Central memory CD8-positive, alpha-beta T cell (primary cell): ENCODE results near the gene POLR2M.
A peak's percentile ranks its signal among the peaks of the same experiment; 100 is the strongest.

Source experiments
- ATAC-seq: fragments of 150-1000 bp; cut with Tn5 transposase; replicated peaks from 2 replicates; pipeline ENCODE4 v1.10.0; 2022; ENCODE audit warnings: mild to moderate bottlenecking, moderate FRiP score, moderate number of reproducible peaks; ENCODE audit not compliant: poor library complexity, severe bottlenecking; ENCODE audit errors: extremely low read depth
- DNase-seq, 2 donors: peaks; one replicate each; pipeline ENCODE4 v3.0.0; 2021; ENCODE audit warnings: low spot score in 2 of 2
- H3K27ac Mint-ChIP-seq: one replicate; pipeline ENCODE4 v1.8.0; 2022; ENCODE audit warnings: low read depth, mild to moderate bottlenecking, moderate library complexity, mixed read lengths
- H3K27me3 Mint-ChIP-seq: one replicate; pipeline ENCODE4 v1.8.0; 2022; ENCODE audit warnings: mixed read lengths
- H3K36me3 Mint-ChIP-seq: one replicate; pipeline ENCODE4 v1.8.0; 2022; ENCODE audit warnings: mild to moderate bottlenecking, moderate library complexity, mixed read lengths; ENCODE audit not compliant: insufficient read depth
- H3K4me1 Mint-ChIP-seq: one replicate; pipeline ENCODE4 v1.8.0; 2022; ENCODE audit warnings: mixed read lengths
- H3K4me3 Mint-ChIP-seq: one replicate; pipeline ENCODE4 v1.8.0; 2022; ENCODE audit warnings: mild to moderate bottlenecking, moderate library complexity, mixed read lengths
- H3K9me3 Mint-ChIP-seq: one replicate; pipeline ENCODE4 v1.8.0; 2022; ENCODE audit warnings: mixed read lengths

The POLR2M gene

GRCh38 chr15:57706405-57707209 lies at the start of gene POLR2M:
TSS of gene POLR2M (plus strand) at chr15:57706714. CDS start at chr15:57706843, 129 bp downstream.
- peaks cover 36% of the 10 kb centered on the region for H3K36me3 Mint-ChIP-seq
- H3K4me1 Mint-ChIP-seq = peaks cover 56% of the 10 kb centered on the region
- peak within 1 kb of the TSS; percentile 79 for H3K4me3 Mint-ChIP-seq
- peak within 1 kb of the TSS; percentile 87 for H3K27ac Mint-ChIP-seq
- peaks cover 10% of the 10 kb centered on the region for H3K27me3 Mint-ChIP-seq
- DNase-seq (peak; percentile 83 to 92), ATAC-seq (peak; percentile 91)
- H3K9me3 Mint-ChIP-seq = no peaks in the 10 kb centered on the region

GRCh38 chr15:57657619-57658018 lies 48.9 kb upstream of the POLR2M start:
- Mint-ChIP-seq H3K4me3 (no peak overlapping the region), H3K4me1 (no peaks in the 10 kb centered on the region), H3K27ac (no peak overlapping the region), H3K27me3 (peaks cover 35% of the 10 kb centered on the region), H3K9me3 (no peaks in the 10 kb centered on the region), H3K36me3 (peaks cover 1% of the 10 kb centered on the region)
- ATAC-seq (no peak), DNase-seq (no peak)

GRCh38 chr15:57662091-57662744 lies 44.3 kb upstream of the POLR2M start:
- DNase-seq (no peak), ATAC-seq (no peak)
- H3K4me1 Mint-ChIP-seq = no peaks in the 10 kb centered on the region
- peaks cover 31% of the 10 kb centered on the region for H3K27me3 Mint-ChIP-seq
- H3K4me3 Mint-ChIP-seq = no peak overlapping the region
- H3K27ac Mint-ChIP-seq = no peak overlapping the region
- H3K36me3 Mint-ChIP-seq = no peaks in the 10 kb centered on the region
- H3K9me3 Mint-ChIP-seq = no peaks in the 10 kb centered on the region

GRCh38 chr15:57662802-57663201 lies 43.7 kb upstream of the POLR2M start:
- H3K27ac Mint-ChIP-seq = no peak overlapping the region
- H3K4me1 Mint-ChIP-seq = no peaks in the 10 kb centered on the region
- DNase-seq = no peak
- H3K4me3 Mint-ChIP-seq = no peak overlapping the region
- ATAC-seq = no peak
- no peaks in the 10 kb centered on the region for H3K36me3 Mint-ChIP-seq
- peaks cover 37% of the 10 kb centered on the region for H3K27me3 Mint-ChIP-seq
- H3K9me3 Mint-ChIP-seq = no peaks in the 10 kb centered on the region

- Mint-ChIP-seq H3K4me3 (no peak overlapping the region), H3K36me3 (no peaks in the 10 kb centered on the region)
Measured at GRCh38 chr15:57663262-57663661, 43.3 kb upstream of the POLR2M start.

GRCh38 chr15:57665194-57665593 lies 41.3 kb upstream of the POLR2M start:
- ATAC-seq = no peak

More at GRCh38 chr15:57663262-57663661, 43.3 kb upstream of the POLR2M start:
- ATAC-seq (no peak), DNase-seq (no peak)
- Mint-ChIP-seq H3K27me3 (peaks cover 38% of the 10 kb centered on the region), H3K27ac (no peak overlapping the region), H3K9me3 (no peaks in the 10 kb centered on the region), H3K4me1 (no peaks in the 10 kb centered on the region)

GRCh38 chr15:57665939-57666338 lies 40.6 kb upstream of the POLR2M start:
- no peak overlapping the region for H3K4me3 Mint-ChIP-seq
- H3K27me3 Mint-ChIP-seq = peaks cover 48% of the 10 kb centered on the region
- no peak for DNase-seq
- ATAC-seq = no peak
- H3K27ac Mint-ChIP-seq = no peak overlapping the region
- no peaks in the 10 kb centered on the region for H3K9me3 Mint-ChIP-seq
- no peaks in the 10 kb centered on the region for H3K4me1 Mint-ChIP-seq
- H3K36me3 Mint-ChIP-seq = no peaks in the 10 kb centered on the region

More at GRCh38 chr15:57665194-57665593, 41.3 kb upstream of the POLR2M start:
- Mint-ChIP-seq H3K27ac (no peak overlapping the region), H3K27me3 (peaks cover 41% of the 10 kb centered on the region), H3K36me3 (no peaks in the 10 kb centered on the region), H3K4me3 (no peak overlapping the region), H3K9me3 (no peaks in the 10 kb centered on the region), H3K4me1 (no peaks in the 10 kb centered on the region)
- DNase-seq = no peak

- no peak for ATAC-seq
Measured at GRCh38 chr15:57667171-57667849, 39.2 kb upstream of the POLR2M start.

GRCh38 chr15:57668016-57668415 lies 38.5 kb upstream of the POLR2M start:
- H3K4me1 Mint-ChIP-seq = no peaks in the 10 kb centered on the region
- peaks cover 57% of the 10 kb centered on the region for H3K27me3 Mint-ChIP-seq
- DNase-seq (no peak), ATAC-seq (no peak)
- H3K27ac Mint-ChIP-seq = no peak overlapping the region
- no peaks in the 10 kb centered on the region for H3K9me3 Mint-ChIP-seq
- H3K36me3 Mint-ChIP-seq = no peaks in the 10 kb centered on the region
- H3K4me3 Mint-ChIP-seq = no peak overlapping the region

More at GRCh38 chr15:57667171-57667849, 39.2 kb upstream of the POLR2M start:
- Mint-ChIP-seq H3K4me3 (no peak overlapping the region), H3K9me3 (no peaks in the 10 kb centered on the region), H3K4me1 (no peaks in the 10 kb centered on the region), H3K27ac (no peak overlapping the region), H3K27me3 (peaks cover 53% of the 10 kb centered on the region), H3K36me3 (no peaks in the 10 kb centered on the region)
- DNase-seq = no peak

GRCh38 chr15:57671636-57672035 lies 34.9 kb upstream of the POLR2M start:
- Mint-ChIP-seq H3K27ac (no peak overlapping the region), H3K27me3 (peaks cover 84% of the 10 kb centered on the region), H3K4me3 (no peak overlapping the region), H3K9me3 (no peaks in the 10 kb centered on the region), H3K4me1 (no peaks in the 10 kb centered on the region), H3K36me3 (no peaks in the 10 kb centered on the region)
- DNase-seq = no peak
- no peak for ATAC-seq

- H3K27ac Mint-ChIP-seq = no peak overlapping the region
- H3K9me3 Mint-ChIP-seq = no peaks in the 10 kb centered on the region
- H3K4me3 Mint-ChIP-seq = no peak overlapping the region
- H3K27me3 Mint-ChIP-seq = peaks cover 49% of the 10 kb centered on the region
- H3K36me3 Mint-ChIP-seq = no peaks in the 10 kb centered on the region
- ATAC-seq = no peak
- no peaks in the 10 kb centered on the region for H3K4me1 Mint-ChIP-seq
- DNase-seq = no peak
Measured at GRCh38 chr15:57675481-57676181, 30.9 kb upstream of the POLR2M start.

GRCh38 chr15:57676585-57676984 lies 29.9 kb upstream of the POLR2M start:
- Mint-ChIP-seq H3K36me3 (no peaks in the 10 kb centered on the region), H3K9me3 (no peaks in the 10 kb centered on the region), H3K4me1 (no peaks in the 10 kb centered on the region), H3K27ac (no peak overlapping the region), H3K27me3 (peaks cover 46% of the 10 kb centered on the region), H3K4me3 (no peak overlapping the region)
- DNase-seq (no peak), ATAC-seq (no peak)
